HL-60/S4 treated with phorbol 12-myristate 13-acetate at 8.2 ng/mL for 4 days and 3 days (cell line): ENCODE data around the gene TMED5.

Source experiments
- in situ Hi-C: fragments of 300-500 bp; cut with MboI; formaldehyde crosslinking; loops from 2 replicates; pipeline ENCODE4 v1.15.0; 2022; ENCODE audit warnings: low sequenced_read_pairs

Gene TMED5

GRCh38 chr1:93124556-93125355 lies 55.5 kb downstream of the TMED5 start:
- in situ Hi-C loops, result no loop called here

DNA sequence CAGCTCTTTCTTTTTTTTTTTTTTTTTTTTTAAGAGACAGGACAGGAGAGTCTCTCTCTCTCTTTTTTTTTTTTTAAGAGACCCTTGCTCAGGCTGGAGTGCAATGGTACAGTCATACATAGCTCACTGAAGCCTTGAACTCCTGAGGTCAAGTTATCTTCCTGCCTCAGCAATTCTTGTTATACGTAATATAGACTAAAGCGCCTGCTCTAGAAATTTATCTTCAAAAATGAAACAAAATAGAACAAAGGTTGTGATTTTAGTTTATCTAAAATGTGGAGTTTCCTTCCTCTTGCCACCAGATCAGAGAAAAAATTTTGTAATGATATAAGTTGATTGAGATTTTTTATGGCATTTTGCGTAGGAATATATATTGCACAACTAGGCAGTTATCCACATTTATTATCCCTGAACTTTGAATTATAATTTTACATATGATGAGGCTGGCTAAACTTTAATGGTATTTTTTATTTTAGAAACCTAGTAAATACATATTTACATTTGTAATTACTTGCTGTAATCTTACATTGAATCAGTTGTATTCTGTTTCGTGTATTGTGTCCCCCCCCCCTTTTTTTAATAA lies 56.9 kb downstream of the TMED5 start:
- in situ Hi-C loops, result no loop called here

DNA sequence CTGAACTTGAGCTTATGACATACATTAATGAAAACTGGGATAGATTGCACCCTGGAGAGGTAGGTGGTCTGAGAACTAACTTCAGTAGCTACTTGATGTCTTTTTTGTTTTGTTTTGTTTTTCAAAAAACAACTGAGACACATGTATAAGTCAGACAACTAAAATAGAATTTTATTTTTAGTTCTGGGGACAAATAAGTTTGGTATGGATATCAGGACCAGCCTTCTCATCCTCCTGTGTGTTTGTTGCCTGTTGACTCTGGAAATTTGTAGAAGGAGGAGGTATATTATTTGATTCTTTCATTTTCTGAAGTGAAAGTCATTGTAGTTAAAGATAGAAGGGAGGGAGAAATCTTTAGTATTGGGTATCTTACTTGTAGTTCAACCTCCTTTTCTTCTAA lies 59.6 kb downstream of the TMED5 start:
- in situ Hi-C loops, result no loop called here

GRCh38 chr1:93114391-93114790 lies 65.8 kb downstream of the TMED5 start:
- in situ Hi-C loops, result no loop called here

DNA sequence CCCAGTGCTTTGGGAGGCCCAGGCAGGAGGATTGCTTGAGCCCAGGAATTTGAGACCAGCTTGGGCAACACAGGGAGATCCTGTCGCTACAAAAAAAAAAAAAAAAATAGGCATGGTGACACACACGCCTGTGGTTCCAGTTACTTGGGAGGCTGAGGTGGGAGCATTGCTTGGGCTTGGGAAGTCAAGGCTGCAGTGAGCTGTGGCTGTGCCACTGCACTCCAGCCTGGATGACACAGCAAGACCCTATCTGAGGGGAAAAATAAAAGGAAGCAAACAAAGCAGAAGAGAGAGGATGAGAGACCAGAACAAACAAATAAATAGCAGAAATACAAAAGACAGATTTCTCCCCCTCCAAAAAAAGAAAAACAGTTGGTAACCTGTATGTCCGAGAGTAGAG lies 67.1 kb downstream of the TMED5 start:
- in situ Hi-C loops, result no loop called here

DNA sequence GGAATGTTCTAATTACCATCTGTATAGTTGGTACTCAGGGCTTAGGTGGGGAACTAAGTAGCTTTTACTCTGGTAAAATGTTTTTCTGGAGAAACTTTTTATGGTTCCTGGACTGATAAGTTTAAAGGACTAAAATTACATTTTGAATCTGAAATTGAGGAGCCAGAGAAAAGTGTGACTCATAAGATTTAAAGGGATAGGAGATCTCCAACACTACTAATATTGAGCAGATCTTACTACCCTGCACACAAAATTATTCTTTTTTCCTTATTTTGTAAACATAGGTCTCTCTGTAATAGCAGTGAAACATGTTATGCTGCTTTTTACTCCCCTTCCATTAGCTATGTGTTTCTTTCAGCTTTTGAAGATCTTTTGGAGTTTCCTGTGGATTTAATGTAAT lies 68.7 kb downstream of the TMED5 start:
- in situ Hi-C loops, result no loop called here

- in situ Hi-C loops, result no loop called here
These were observed 69.1 kb downstream of the TMED5 start for GRCh38 chr1:93111065-93111464.

DNA sequence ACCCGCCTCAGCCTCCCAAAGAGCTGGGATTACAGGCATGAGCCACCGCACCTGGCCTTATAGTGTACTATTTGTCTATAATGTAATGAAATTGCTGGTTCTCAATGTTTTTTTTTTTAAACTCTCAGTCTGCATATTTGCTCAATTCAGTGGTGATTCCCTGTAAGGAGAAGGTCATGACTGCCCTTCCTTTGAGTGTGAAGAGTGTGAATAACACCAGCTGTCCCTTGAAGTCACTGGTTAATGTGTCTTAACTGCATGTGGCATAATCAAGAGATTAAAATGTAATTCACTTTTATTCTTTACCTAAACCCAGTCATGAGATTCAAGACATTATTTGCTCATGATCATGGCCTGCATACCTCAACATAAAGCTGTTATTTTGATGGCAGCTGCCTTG lies 70.6 kb downstream of the TMED5 start:
- in situ Hi-C loops, result no loop called here

DNA sequence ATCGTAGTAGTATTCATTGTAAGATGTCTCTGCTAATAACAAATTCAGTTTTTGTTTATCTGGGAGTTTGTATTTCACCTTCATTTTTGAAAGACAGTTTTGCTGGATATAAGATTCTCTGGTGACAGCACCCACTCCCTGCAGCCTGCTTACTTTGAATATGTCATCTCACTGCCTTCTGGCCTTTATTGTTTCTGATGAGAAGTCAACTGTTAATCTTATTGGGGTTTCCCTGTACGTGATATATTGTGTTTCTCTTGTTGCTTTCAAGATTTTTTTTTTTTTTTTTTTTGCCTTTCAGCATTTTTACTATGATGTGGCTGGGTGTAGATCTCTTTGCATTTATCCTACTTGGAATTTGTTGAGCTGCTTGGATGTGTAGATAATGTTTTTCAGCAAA lies 71.9 kb downstream of the TMED5 start:
- in situ Hi-C loops, result no loop called here

- in situ Hi-C loops, result no loop called here
These were observed 72.8 kb downstream of the TMED5 start for GRCh38 chr1:93107395-93107794.

- in situ Hi-C loops, result no loop called here
These were observed 74.0 kb downstream of the TMED5 start for GRCh38 chr1:93106226-93106625.

GRCh38 chr1:93102142-93102541 lies 78.1 kb downstream of the TMED5 start:
- in situ Hi-C loops, result no loop called here
